Central memory CD8-positive, alpha-beta T cell (primary cell): ENCODE data around the gene SH3GL1.

Source experiments
- ATAC-seq: fragments of 150-1000 bp; cut with Tn5 transposase; replicated peaks from 2 replicates; pipeline ENCODE4 v1.10.0; 2022; ENCODE audit warnings: mild to moderate bottlenecking, moderate FRiP score, moderate number of reproducible peaks; ENCODE audit not compliant: poor library complexity, severe bottlenecking; ENCODE audit errors: extremely low read depth
- DNase-seq, 2 donors: peaks; one replicate each; pipeline ENCODE4 v3.0.0; 2021; ENCODE audit warnings: low spot score in 2 of 2
- H3K27ac Mint-ChIP-seq: one replicate; pipeline ENCODE4 v1.8.0; 2022; ENCODE audit warnings: low read depth, mild to moderate bottlenecking, moderate library complexity, mixed read lengths
- H3K27me3 Mint-ChIP-seq: one replicate; pipeline ENCODE4 v1.8.0; 2022; ENCODE audit warnings: mixed read lengths
- H3K36me3 Mint-ChIP-seq: one replicate; pipeline ENCODE4 v1.8.0; 2022; ENCODE audit warnings: mild to moderate bottlenecking, moderate library complexity, mixed read lengths; ENCODE audit not compliant: insufficient read depth
- H3K4me1 Mint-ChIP-seq: one replicate; pipeline ENCODE4 v1.8.0; 2022; ENCODE audit warnings: mixed read lengths
- H3K4me3 Mint-ChIP-seq: one replicate; pipeline ENCODE4 v1.8.0; 2022; ENCODE audit warnings: mild to moderate bottlenecking, moderate library complexity, mixed read lengths
- H3K9me3 Mint-ChIP-seq: one replicate; pipeline ENCODE4 v1.8.0; 2022; ENCODE audit warnings: mixed read lengths

Gene SH3GL1

DNA sequence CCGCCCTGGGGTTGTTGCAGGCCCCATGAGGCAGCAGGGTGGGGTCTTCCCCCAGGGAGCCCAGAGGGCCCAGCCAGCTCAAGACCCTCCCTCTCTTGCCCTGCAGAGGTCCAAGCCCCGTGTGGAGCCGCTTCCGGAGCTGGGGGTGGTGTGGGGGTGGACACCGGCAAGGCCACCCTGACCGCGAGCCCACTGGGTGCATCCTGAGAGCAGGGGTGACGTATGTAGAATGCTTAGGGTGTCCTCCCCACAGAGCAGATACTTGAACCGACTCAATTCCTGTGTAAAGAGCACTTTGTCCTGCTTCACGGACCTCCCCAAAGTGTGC lies 42.4 kb upstream of the SH3GL1 start:
- H3K4me3 Mint-ChIP-seq: no peak overlapping the region
- H3K27me3 Mint-ChIP-seq: no peaks in the 10 kb centered on the region
- no peaks in the 10 kb centered on the region for H3K9me3 Mint-ChIP-seq
- H3K4me1 Mint-ChIP-seq: peaks cover 8% of the 10 kb centered on the region
- no peak for DNase-seq
- ATAC-seq: no peak
- H3K36me3 Mint-ChIP-seq: peaks cover 14% of the 10 kb centered on the region
- H3K27ac Mint-ChIP-seq: no peak overlapping the region

DNA sequence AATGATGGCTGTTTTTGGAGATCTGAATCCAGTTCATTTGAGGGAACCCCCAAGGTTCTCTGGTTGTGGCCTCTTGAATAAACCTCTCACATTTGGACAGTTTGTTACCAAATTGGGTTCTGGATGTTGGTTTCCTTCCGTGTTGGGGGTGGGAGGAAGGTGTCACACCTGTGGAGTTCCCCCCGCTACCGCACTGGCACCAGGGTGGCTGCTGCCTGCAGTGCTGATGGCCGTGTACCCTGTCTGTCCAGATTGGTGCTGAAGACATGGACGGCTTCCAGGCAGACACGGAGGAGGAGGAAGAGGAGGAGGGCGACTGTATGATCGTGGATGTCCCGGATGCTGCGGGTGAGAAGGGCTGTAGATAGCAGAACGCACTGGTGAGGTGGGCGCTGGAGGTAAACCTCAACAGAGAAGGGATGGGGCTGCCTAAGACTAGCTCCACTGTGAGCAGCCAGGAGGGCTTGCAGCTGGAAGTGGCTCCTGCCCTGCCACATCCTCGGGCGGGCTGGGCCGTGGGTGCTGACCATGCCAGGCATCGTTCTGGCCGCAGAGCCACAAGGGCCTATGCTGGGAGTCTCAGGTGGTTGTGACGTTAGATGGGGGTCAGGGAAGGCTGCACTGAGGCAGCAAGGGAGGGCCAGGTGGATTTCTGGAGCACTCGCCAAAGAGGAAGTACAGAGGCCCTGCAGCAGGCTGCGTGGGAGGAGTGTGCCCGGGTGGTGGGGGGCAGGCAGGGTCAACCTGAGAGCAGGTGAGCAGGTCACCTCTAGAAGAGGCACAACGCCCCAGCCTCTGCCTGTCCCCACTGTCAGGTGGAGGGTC lies 41.9 kb upstream of the SH3GL1 start:
- peak overlapping the region; percentile 64 for H3K4me3 Mint-ChIP-seq
- H3K27ac Mint-ChIP-seq: peak overlapping the region; percentile 78
- no peak for DNase-seq
- peak; percentile 32 for ATAC-seq
- peaks cover 14% of the 10 kb centered on the region for H3K36me3 Mint-ChIP-seq
- H3K4me1 Mint-ChIP-seq: peaks cover 8% of the 10 kb centered on the region
- H3K9me3 Mint-ChIP-seq: no peaks in the 10 kb centered on the region
- no peaks in the 10 kb centered on the region for H3K27me3 Mint-ChIP-seq

DNA sequence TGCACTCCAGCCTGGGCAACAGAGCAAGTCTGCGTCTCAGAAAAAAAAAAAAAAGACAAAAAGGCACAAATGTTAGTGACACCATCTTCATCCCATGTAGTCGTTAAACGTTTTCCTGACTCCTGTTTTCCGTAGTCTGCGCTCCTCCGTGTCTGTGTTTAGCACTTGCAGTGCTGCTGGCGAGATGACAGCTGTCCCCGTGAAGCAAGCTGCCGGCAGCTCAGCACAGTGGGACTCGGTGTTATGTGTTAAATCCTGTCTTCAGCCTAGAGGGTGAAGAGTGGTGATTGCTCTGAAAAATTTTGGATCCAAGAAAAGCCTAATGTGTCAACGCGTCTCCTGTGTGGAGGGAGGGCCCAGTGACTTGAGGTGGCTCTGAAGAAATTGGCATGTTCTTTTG lies 38.9 kb upstream of the SH3GL1 start:
- ATAC-seq: no peak
- Mint-ChIP-seq H3K27ac (no peak overlapping the region), H3K36me3 (peaks cover 18% of the 10 kb centered on the region)

DNA sequence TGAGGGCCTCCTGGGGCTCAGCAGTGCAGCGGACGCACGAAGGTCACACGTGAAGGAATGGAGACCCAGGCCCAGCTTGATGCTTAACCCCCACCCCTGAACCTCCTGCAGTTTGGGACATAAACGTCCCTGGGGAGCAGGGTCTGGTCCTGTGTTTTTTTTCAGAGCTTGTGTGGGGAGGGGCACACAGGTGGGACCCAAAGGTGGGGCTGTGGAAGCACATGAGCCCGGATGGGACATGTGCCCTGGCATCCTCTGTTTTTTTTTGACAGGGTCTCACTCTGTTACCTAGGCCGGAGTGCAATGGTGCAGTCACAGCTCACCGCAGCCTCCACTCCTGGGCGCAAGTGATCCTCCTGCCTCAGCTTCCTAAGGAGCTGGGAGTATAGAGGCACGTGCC lies 36.8 kb upstream of the SH3GL1 start:
- no peak overlapping the region for H3K27ac Mint-ChIP-seq
- no peak for DNase-seq
- H3K36me3 Mint-ChIP-seq: peaks cover 20% of the 10 kb centered on the region

More for the DNA sequence above, 38.9 kb upstream of the SH3GL1 start:
- Mint-ChIP-seq H3K27me3 (no peaks in the 10 kb centered on the region), H3K4me1 (peaks cover 8% of the 10 kb centered on the region), H3K4me3 (no peak overlapping the region), H3K9me3 (no peaks in the 10 kb centered on the region)
- DNase-seq: no peak

DNA sequence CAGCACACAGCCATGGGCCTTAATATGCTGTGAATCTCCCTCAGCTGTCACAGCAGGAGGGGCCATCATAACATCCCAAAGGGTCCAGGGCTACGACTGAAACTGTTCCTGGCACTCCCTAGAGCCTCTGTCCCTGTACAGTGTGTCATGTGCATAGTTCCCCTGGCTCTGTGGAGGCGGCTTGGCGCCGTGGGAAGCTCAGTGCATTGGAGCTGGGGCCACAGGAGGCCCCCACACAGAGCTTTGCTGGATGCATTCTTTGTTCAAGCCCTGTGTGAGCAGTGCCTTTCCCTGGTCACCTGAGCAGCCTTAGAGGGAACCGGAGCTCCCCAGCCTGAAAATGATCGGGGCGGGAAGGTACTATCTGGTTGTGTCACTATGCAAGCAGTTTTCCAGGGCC lies 35.9 kb upstream of the SH3GL1 start:
- ATAC-seq: no peak
- Mint-ChIP-seq H3K9me3 (no peaks in the 10 kb centered on the region), H3K36me3 (peaks cover 20% of the 10 kb centered on the region), H3K4me3 (no peak overlapping the region), H3K4me1 (no peaks in the 10 kb centered on the region), H3K27me3 (no peaks in the 10 kb centered on the region), H3K27ac (no peak overlapping the region)
- no peak for DNase-seq

More for the DNA sequence above, 36.8 kb upstream of the SH3GL1 start:
- H3K4me1 Mint-ChIP-seq: peaks cover 3% of the 10 kb centered on the region
- ATAC-seq: no peak
- H3K27me3 Mint-ChIP-seq: no peaks in the 10 kb centered on the region
- H3K4me3 Mint-ChIP-seq: no peak overlapping the region
- no peaks in the 10 kb centered on the region for H3K9me3 Mint-ChIP-seq

DNA sequence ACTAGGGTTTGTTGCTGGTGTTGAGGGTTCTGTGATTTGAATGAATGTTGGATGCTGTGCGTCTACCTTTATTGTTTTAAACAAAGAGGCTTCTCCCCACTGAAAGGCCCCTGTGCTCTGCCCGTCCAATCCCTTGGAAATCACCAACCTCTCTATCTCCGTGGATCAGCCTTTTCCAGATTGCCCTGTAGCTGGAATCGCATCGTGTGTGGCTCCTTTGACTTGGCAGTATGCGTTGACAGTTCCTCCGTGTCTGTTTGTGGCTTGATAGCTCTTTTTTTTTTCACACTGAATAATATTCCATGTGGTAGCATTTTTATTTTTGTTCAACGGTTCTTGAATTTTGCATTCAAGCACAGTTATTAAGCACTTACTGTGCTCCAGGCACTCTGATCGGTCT lies 34.0 kb upstream of the SH3GL1 start:
- Mint-ChIP-seq H3K36me3 (peaks cover 23% of the 10 kb centered on the region), H3K27ac (peak overlapping the region; percentile 46), H3K4me1 (no peaks in the 10 kb centered on the region), H3K9me3 (no peaks in the 10 kb centered on the region), H3K27me3 (no peaks in the 10 kb centered on the region), H3K4me3 (no peak overlapping the region)
- DNase-seq: no peak
- no peak for ATAC-seq

DNA sequence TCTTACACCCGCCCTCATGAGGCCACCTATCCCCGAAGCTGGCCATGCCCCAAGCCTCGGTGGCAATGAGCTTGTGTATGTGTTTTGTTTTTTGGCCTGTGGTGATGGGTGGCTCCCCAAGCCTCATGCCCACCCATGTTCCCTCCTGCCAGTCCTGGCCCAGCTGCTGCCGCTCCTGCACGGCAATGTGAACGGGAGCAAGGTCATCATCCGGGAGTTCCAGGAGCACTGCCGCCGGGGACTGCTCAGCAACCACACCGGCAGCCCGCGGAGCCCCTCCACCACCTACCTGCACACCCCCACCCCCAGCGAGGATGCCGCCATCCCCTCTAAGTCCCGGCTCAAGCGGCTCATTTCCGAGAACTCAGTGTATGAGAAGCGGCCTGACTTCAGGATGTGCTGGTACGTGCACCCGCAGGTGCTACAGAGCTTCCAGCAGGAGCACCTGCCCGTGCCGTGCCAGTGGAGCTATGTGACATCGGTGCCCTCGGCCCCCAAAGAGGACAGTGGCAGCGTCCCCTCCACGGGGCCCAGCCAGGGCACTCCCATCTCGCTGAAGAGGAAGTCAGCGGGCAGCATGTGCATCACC lies 32.7 kb upstream of the SH3GL1 start:
- no peak overlapping the region for H3K4me3 Mint-ChIP-seq
- ATAC-seq (no peak), DNase-seq (no peak)
- H3K36me3 Mint-ChIP-seq: peaks cover 21% of the 10 kb centered on the region
- H3K27ac Mint-ChIP-seq: no peak overlapping the region
- no peaks in the 10 kb centered on the region for H3K9me3 Mint-ChIP-seq
- H3K4me1 Mint-ChIP-seq: no peaks in the 10 kb centered on the region
- no peaks in the 10 kb centered on the region for H3K27me3 Mint-ChIP-seq

DNA sequence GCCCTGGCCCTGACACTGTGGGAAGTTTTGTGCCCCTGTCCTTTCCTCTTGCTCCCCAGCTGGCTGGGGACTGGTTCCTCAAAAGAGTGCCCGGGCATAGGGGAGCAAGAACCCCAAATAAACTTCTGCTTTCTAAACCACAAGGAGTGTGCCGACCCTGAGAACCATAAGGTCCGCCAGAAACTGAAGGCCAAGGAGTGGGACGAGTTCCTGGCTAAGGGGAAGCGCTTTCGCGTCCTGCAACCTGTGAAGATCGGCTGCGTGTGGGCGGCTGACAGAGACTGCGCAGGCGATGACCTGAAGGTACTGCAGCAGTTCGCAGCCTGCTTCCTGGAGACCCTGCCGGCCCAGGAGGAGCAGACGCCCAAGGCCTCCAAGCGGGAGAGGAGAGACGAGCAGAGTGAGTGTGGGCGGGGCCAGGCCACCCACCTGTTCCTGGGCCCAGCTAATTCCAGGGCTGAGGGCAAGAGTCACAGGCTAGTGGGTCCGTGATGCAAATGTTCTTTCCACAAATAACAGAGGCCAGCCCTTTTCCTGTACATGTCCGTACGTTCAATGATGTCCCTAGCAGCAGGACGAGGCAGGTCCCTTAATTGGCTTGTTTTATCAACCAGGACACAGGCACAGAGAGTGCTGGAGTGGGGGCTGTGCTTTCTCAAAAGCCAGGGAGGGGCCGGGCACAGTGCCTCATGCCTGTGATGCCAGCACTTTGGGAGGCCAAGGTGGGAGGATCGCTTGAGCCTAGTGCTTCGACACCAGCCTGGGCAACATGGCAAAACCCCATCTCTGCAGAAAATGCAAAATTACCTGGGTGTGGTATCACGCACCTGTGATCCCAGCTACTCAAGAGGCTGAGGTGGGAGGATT lies 31.7 kb upstream of the SH3GL1 start:
- ATAC-seq: peak; percentile 33
- no peak for DNase-seq
- Mint-ChIP-seq H3K27ac (no peak overlapping the region), H3K4me3 (peak overlapping the region; percentile 13), H3K4me1 (no peaks in the 10 kb centered on the region), H3K9me3 (no peaks in the 10 kb centered on the region), H3K27me3 (no peaks in the 10 kb centered on the region), H3K36me3 (peaks cover 21% of the 10 kb centered on the region)

DNA sequence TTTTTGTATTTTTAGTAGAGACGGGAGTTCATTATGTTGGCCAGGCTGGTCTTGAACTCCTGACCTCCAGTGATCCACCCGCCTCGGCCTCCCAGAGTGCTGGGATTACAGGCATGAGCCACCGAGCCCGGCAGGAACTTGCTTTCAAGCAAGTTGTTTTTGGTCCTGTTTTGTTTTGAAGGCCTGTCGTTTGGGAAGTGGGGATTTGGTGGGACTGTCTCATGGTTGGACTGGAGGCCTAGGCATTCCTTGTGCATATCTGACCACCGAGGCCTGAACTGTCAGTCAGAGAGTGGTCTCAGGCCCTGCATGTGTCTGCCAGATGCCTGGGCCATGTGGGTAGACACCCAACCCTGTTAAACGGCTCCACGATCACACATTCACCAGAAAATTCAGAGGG lies 30.9 kb upstream of the SH3GL1 start:
- peaks cover 21% of the 10 kb centered on the region for H3K36me3 Mint-ChIP-seq
- H3K27ac Mint-ChIP-seq: no peak overlapping the region
- ATAC-seq: no peak
- DNase-seq: no peak
- no peak overlapping the region for H3K4me3 Mint-ChIP-seq
- H3K27me3 Mint-ChIP-seq: no peaks in the 10 kb centered on the region
- no peaks in the 10 kb centered on the region for H3K4me1 Mint-ChIP-seq
- H3K9me3 Mint-ChIP-seq: no peaks in the 10 kb centered on the region

DNA sequence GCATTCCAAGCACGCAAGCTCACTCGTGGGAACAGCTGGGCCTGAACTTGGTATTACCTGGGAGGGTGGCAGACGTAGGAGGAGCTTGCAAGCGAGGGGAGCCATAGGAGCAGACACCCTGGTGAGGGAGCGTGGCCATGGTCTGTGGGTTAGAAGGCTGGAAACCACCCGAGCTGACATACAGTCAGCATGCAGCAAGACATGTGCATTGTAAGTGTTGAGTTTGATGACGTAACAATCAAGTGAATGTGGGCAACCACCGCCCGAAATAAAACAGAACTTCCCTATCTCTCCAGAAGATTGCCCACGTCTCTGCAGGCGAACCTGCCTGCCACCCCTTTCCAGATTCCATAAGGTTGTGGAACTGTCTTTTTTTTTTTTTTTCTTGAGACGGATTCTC lies 30.4 kb upstream of the SH3GL1 start:
- H3K9me3 Mint-ChIP-seq: no peaks in the 10 kb centered on the region
- no peaks in the 10 kb centered on the region for H3K4me1 Mint-ChIP-seq
- H3K36me3 Mint-ChIP-seq: peaks cover 23% of the 10 kb centered on the region
- no peaks in the 10 kb centered on the region for H3K27me3 Mint-ChIP-seq
- H3K27ac Mint-ChIP-seq: no peak overlapping the region
- ATAC-seq (peak; percentile 57), DNase-seq (no peak)
- no peak overlapping the region for H3K4me3 Mint-ChIP-seq

DNA sequence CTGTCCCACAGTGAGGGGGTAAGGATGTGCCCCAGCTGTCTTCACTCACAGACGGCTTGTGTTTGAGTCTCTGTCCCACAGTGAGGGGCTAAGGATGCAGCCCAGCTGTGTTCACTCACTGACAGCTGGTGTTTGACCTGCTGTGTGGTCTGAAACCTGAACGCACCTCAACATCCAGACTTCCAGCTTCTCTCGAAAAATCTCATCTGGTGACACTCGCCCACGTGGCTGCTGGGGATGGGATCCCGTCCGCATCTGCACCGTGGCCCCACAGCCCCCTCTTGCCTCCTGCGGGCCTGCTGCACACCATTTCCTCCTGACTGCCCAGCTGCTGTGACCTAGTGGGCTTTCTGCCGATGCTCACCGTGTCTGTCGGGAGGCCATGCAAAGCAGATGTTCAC lies 29.4 kb upstream of the SH3GL1 start:
- Mint-ChIP-seq H3K4me1 (no peaks in the 10 kb centered on the region), H3K36me3 (peaks cover 20% of the 10 kb centered on the region), H3K9me3 (no peaks in the 10 kb centered on the region), H3K27ac (no peak overlapping the region), H3K4me3 (no peak overlapping the region), H3K27me3 (no peaks in the 10 kb centered on the region)
- ATAC-seq: no peak
- no peak for DNase-seq

DNA sequence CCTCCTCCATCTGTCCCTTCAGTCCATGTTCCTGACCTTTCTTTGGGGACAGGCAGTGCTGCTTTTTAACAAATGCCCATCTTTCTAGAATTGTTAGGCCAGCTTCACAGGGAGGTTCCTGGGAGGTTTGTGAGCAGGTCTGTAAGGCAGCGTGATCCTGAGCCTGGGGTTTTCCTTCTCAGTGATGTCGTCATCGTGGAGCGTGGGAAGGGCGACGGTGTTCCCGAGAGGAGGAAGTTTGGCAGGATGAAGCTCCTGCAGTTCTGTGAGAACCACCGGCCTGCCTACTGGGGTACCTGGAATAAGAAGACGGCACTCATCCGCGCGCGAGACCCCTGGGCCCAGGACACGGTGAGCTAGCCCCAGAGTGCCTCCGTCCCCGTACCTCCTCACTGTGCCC lies 28.9 kb upstream of the SH3GL1 start:
- Mint-ChIP-seq H3K27ac (no peak overlapping the region), H3K27me3 (no peaks in the 10 kb centered on the region), H3K4me1 (no peaks in the 10 kb centered on the region), H3K36me3 (peaks cover 18% of the 10 kb centered on the region), H3K9me3 (no peaks in the 10 kb centered on the region), H3K4me3 (no peak overlapping the region)
- no peak for ATAC-seq
- no peak for DNase-seq
